ENCODE results near the gene TEX22. TPM values are rescaled to one million over a fixed set of nuclear protein-coding genes. Genes with fewer than 3 reads are reported as not detected.

The TEX22 gene
- total RNA-seq, 1 experiment from 2014 or later = 2.6 TPM

DNA sequence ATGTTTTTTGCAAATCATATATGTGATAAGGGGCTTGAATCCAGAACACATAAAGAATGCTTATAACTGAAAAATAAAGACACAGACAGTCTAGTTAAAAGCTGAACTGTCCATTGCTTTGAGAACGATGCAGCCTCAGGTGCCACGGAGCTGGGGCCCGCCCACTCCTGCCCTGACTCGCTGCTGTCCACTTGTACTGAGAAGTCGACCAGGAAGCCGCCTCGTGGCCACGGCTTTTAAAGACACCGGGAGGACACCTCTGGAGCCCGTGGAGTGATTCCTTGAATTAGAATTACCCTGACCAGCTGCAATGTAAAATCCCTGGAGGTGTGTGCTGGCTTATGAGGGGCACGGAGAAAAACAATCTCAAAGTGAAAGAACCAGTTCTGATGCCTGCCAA, 23.9 kb upstream of the TEX22 start:
- no peaks in the 10 kb centered on the region for H3K27me3 ChIP-seq (ENCODE audit: insufficient read depth, low read depth)
- ChIA-PET CTCF (no interaction called here), POLR2A (ENCODE audit: unreplicated experiment) (no interaction called here)
- no peaks in the 10 kb centered on the region for H3K36me3 ChIP-seq (ENCODE audit: low read depth)
- no peaks in the 10 kb centered on the region for H4K20me1 ChIP-seq (ENCODE audit: insufficient read depth)
- H3K9me3 ChIP-seq (ENCODE audit: insufficient read depth, low read depth) = no peaks in the 10 kb centered on the region
- 0 out of 2 replicates have a peak, but pooled peaks cover 4% of the 10 kb centered on the region for H3F3A ChIP-seq (ENCODE audit: insufficient read depth, low read depth)
- no peak overlapping the region for H3K27ac ChIP-seq
- DNase-seq = no peak
- intact Hi-C loops (cut with micrococcal nuclease; ENCODE audit: unreplicated experiment) = no loop called here
- no peak overlapping the region for H2AFZ ChIP-seq
- no peak overlapping the region for H3K4me3 ChIP-seq
- H3K79me2 ChIP-seq (ENCODE audit: low read depth) = no peaks in the 10 kb centered on the region
- H3K9me2 ChIP-seq (ENCODE audit: insufficient read depth) = no peaks in the 10 kb centered on the region
- TF ChIP-seq EZH2 (IDR thresholded peaks at IDR 0.05; ENCODE audit: low read depth) = no peak
- TF ChIP-seq, protein P1, sequence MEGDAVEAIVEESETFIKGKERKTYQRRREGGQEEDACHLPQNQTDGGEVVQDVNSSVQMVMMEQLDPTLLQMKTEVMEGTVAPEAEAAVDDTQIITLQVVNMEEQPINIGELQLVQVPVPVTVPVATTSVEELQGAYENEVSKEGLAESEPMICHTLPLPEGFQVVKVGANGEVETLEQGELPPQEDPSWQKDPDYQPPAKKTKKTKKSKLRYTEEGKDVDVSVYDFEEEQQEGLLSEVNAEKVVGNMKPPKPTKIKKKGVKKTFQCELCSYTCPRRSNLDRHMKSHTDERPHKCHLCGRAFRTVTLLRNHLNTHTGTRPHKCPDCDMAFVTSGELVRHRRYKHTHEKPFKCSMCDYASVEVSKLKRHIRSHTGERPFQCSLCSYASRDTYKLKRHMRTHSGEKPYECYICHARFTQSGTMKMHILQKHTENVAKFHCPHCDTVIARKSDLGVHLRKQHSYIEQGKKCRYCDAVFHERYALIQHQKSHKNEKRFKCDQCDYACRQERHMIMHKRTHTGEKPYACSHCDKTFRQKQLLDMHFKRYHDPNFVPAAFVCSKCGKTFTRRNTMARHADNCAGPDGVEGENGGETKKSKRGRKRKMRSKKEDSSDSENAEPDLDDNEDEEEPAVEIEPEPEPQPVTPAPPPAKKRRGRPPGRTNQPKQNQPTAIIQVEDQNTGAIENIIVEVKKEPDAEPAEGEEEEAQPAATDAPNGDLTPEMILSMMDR (conservative IDR thresholded peaks at IDR 0.05) = no peak
- no TSS peak for BruUV-seq (replicated peaks)
- no peak overlapping the region for H3K4me2 ChIP-seq
- no peaks in the 10 kb centered on the region for H3K4me1 ChIP-seq (replicated peaks; ENCODE audit: insufficient read depth)

DNA sequence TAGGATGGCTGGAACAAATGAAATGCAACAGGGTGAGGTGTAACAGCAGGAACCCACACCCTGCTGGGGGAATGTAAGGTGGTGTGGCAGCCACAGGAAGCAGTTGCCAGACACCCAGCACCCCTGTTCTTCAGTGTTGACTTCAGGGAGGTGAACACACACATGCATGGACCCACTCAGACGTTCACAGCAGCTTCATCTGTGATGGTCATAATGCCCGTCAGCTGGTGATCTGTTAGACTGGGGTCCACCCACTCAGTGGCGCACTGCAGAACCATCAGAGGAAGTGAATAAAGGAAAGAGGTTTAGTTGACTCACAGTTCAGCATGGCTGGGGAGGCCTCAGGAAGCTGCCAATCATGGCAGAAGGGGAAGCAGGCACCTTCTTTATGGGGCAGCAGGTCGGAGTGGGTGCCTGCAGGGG, 22.7 kb upstream of the TEX22 start:
- Histone ChIP-seq H3K36me3 (ENCODE audit: low read depth) (no peaks in the 10 kb centered on the region), H3K4me2 (no peak overlapping the region), H4K20me1 (ENCODE audit: insufficient read depth) (no peaks in the 10 kb centered on the region), H3K4me1 (replicated peaks; ENCODE audit: insufficient read depth) (no peaks in the 10 kb centered on the region), H3K4me3 (no peak overlapping the region), H3K27me3 (ENCODE audit: insufficient read depth, low read depth) (no peaks in the 10 kb centered on the region), H3F3A (ENCODE audit: insufficient read depth, low read depth) (0 out of 2 replicates have a peak, but pooled peaks cover under 1% of the 10 kb centered on the region), H3K9me3 (ENCODE audit: insufficient read depth, low read depth) (no peaks in the 10 kb centered on the region), H2AFZ (no peak overlapping the region), H3K27ac (no peak overlapping the region), H3K9me2 (ENCODE audit: insufficient read depth) (no peaks in the 10 kb centered on the region), H3K79me2 (ENCODE audit: low read depth) (no peaks in the 10 kb centered on the region)
- ChIA-PET CTCF (no interaction called here), POLR2A (ENCODE audit: unreplicated experiment) (no interaction called here)
- intact Hi-C loops (cut with micrococcal nuclease; ENCODE audit: unreplicated experiment) = no loop called here
- no TSS peak for BruUV-seq (replicated peaks)
- DNase-seq = no peak
- no peak for TF ChIP-seq EZH2 (IDR thresholded peaks at IDR 0.05; ENCODE audit: low read depth)
- TF ChIP-seq, protein P1 (conservative IDR thresholded peaks at IDR 0.05) = no peak

DNA sequence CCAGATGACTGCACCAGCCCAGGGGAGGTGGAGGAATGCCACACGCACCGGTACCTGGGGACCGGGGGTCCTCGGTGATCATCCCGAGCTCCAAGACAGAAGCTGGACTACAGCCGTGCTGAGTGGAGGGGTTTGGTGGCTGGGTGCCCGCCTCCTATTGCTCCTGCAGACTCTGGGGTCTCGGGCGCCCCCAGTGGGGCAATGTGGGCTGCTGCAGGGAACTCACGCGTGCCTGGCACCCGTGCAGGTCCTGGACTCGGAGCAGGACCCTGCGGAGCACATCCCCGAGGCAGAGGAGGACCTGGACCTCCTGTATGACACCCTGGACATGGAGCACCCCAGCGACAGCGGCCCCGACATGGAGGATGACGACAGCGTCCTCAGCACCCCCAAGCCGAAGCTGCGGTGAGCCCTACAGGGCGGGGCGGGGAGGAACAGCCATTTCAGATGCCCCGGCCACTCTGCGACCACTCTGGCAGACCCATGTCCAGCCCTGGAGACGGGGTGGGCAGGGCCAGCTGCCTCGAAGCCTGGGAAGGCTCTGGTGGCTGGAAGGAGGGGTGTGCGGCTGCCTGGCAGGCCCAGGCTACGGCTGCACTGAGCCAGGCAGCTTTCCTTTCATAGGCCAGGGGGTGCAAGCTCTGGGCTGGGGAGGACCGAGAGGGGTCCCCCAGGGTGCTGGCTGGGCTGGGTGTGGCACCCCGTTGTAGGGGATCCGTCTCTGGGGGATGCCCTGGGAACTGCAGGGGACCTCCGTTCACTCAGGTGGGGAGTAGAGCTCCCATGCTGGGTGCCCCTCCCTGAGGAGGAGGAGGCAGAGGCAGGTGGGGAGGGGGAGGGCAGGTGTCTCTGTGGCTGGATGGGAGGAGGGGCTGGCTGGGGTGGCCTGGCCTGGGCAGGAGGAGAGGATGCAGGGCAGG, 21.6 kb upstream of the TEX22 start:
- TF ChIP-seq, protein P1 (conservative IDR thresholded peaks at IDR 0.05) = no peak
- no peak for TF ChIP-seq EZH2 (IDR thresholded peaks at IDR 0.05; ENCODE audit: low read depth)
- Histone ChIP-seq H3F3A (ENCODE audit: insufficient read depth, low read depth) (no peaks in the 10 kb centered on the region), H3K27me3 (ENCODE audit: insufficient read depth, low read depth) (no peaks in the 10 kb centered on the region), H3K4me2 (no peak overlapping the region), H3K27ac (no peak overlapping the region), H3K4me1 (replicated peaks; ENCODE audit: insufficient read depth) (no peaks in the 10 kb centered on the region), H3K36me3 (ENCODE audit: low read depth) (no peaks in the 10 kb centered on the region), H4K20me1 (ENCODE audit: insufficient read depth) (no peaks in the 10 kb centered on the region), H3K4me3 (no peak overlapping the region), H3K9me2 (ENCODE audit: insufficient read depth) (no peaks in the 10 kb centered on the region), H2AFZ (no peak overlapping the region), H3K9me3 (ENCODE audit: insufficient read depth, low read depth) (no peaks in the 10 kb centered on the region), H3K79me2 (ENCODE audit: low read depth) (no peaks in the 10 kb centered on the region)
- ChIA-PET POLR2A (ENCODE audit: unreplicated experiment) (no interaction called here), CTCF (no interaction called here)
- intact Hi-C loops (cut with micrococcal nuclease; ENCODE audit: unreplicated experiment) = no loop called here
- no TSS peak for BruUV-seq (replicated peaks)
- no peak for DNase-seq

Data from PC-9 (cell line).